Heart left ventricle (tissue), 16 donors: Measurements from ENCODE around the gene SEZ6L. TPM values are rescaled to one million over a fixed set of nuclear protein-coding genes. Genes with fewer than 3 reads are reported as not detected.

Experiments
- ATAC-seq, 4 donors: fragments of 200-7000 bp; cut with Tn5 transposase; one replicate each; pipeline ENCODE4 v1.9.1; 2020 to 2022; ENCODE audit warnings: moderate library complexity in 4 of 4, mild to moderate bottlenecking in 3 of 4, moderate number of reproducible peaks in 1 of 4
- DNase-seq, 5 donors: peaks; one replicate each; pipeline ENCODE4 v3.0.0-alpha.2; 2020
- H3K27ac ChIP-seq, 12 donors: fragments of 200-600 bp; sonication (generic) in 4 of 12; one replicate each; pipeline versions ENCODE4 v1.5.0 to v1.8.0; 2016 to 2022; ENCODE audit warnings: mild to moderate bottlenecking in 2 of 12
- H3K27me3 ChIP-seq, 9 donors: fragments of 200-600 bp; sonication (generic) in 2 of 9; one replicate each; pipeline versions ENCODE4 v1.5.1 to v1.8.0; 2016 to 2022; ENCODE audit warnings: mild to moderate bottlenecking in 3 of 9
- H3K36me3 ChIP-seq, 9 donors: fragments of 200-600 bp; sonication (generic) in 2 of 9; one replicate each; pipeline versions ENCODE4 v1.5.0 to v1.8.0; 2018 to 2022; ENCODE audit warnings: mild to moderate bottlenecking in 2 of 9
- H3K4me1 ChIP-seq, 12 donors: fragments of 200-600 bp; sonication (generic) in 4 of 12; one replicate each; pipeline versions ENCODE4 v1.5.0 to v1.8.0; 2016 to 2022; ENCODE audit warnings: mild to moderate bottlenecking in 3 of 12
- H3K4me3 ChIP-seq, 12 donors: fragments of 200-600 bp; sonication (generic) in 4 of 12; one replicate each; pipeline versions ENCODE4 v1.5.0 to v1.8.0; 2017 to 2022; ENCODE audit warnings: mild to moderate bottlenecking in 9 of 12, moderate library complexity in 4 of 12
- H3K9me3 ChIP-seq, 12 donors: fragments of 200-600 bp; sonication (generic) in 4 of 12; one replicate each; pipeline versions ENCODE4 v1.5.0 to v1.8.0; 2016 to 2022; ENCODE audit warnings: mild to moderate bottlenecking in 1 of 12
- POLR2A ChIP-seq, 2 donors: fragments of 450-650 bp; IDR thresholded peaks; one replicate each; pipeline ENCODE4 v1.6.1; 2017; ENCODE audit warnings: antibody characterized with exemption in 2 of 2, mild to moderate bottlenecking in 2 of 2, moderate library complexity in 2 of 2
- WGBS, 4 donors: extraction: QIAGEN DNeasy Blood & Tissue Kit in 2 of 4; methylation state at CpG; one replicate each; pipeline versions ENCODE4 v1.1.5 to v1.1.7; 2013 to 2018; 5-methylcytosine and 5-hydroxymethylcytosine counted together
- intact Hi-C, 10 donors: fragments of 100-400 bp; cut with DNase I; formaldehyde crosslinking; loops; one replicate each; pipeline versions ENCODE4 v1.11.1 to v1.14.2; 2022
- polyA plus RNA-seq, 2 donors: library from polyadenylated mRNA; stranded (reverse); fragments of 200-250 nt; gene quantifications; one replicate each; pipeline ENCODE4 v1.2.3, GENCODE V29; 2013
- total RNA-seq, 9 donors: library from RNA; depleted of rRNA in 2 of 9; stranded (reverse); fragments of >200 nt in 2 of 9; fragmentation: NEBNext Ultra II Directional in 3 of 9; extraction: Animal tissue kit (Norgen Biotek cat#: 25700) in 3 of 9; gene quantifications; one replicate each; pipeline versions ENCODE4 v1.1.0 to v1.2.4, GENCODE V29; 2016 to 2023
- TF ChIP-seq, protein P1 (sequence below), 12 donors: fragments of 200-600 bp; sonication (generic) in 4 of 12; IDR thresholded peaks; one replicate each; pipeline versions ENCODE4 v1.5.0 to v1.8.0; 2018 to 2022; ENCODE audit warnings: antibody characterized with exemption in 12 of 12, mild to moderate bottlenecking in 5 of 12
- donor health status: ischemic (EF 13 %, LVEDD 7.1; RV severe dilation, severe dysfunction).
- donor health status: healthy with polysubstance abuse.
- donor health status: DM: no; HTN: yes; CAD: no.
- donor health status: DM: no; HTN: no; CAD: no.
- donor health status: ischemic (EF 25% LVEDD 6.9; RV normal size, moderate dysfunction).
- donor health status: ischemic (EF 25% LVEDD 5.7; RV mildly dilated, moderate dysfunction).
- donor health status: healthy.
- donor health status: DM: yes; HTN: yes; CAD: no.
- donor health status: ischemic (EF 35%, LVEDD 5.7; RV mildly dilated, moderate dysfunction).
- donor health status: nonischemic (EF 11% LVEDD 7.7; RV severe dilation, severe dysfunction).
- donor health status: DM: yes; HTN: yes; CAD: no.
- donor health status: PGD.
- donor health status: ischemic (EF 29% LVEDD 5.4; RV normal size, mild dysfunction).
- donor health status: nonischemic (EF 23%, LVEDD 6.1; RV moderate dilation, normal function).

The SEZ6L gene
- total and polyA plus RNA-seq, 11 donors = 0.04 to 1.6 (median 0.17) TPM; not detected in 2

DNA sequence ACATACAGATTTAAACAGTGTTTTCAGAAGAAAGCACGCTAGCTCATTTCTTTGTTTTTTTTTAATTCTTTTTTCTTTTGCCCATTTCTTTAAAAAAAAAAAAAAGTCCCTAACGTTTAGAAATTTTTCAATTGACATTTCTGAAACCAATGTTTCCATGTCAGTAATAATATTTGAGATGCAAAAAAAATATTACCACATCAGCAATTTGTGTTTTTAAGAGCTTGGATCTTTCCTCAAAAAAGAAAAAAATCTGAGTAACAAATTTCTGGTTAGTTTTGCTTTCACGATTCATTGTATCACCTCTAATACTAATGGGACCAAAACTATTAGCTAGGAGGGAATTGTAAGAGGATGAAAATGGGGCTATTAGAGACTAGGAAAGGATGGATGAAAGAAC lies 219.9 kb downstream of the SEZ6L start:
- no peaks in the 10 kb centered on the region for H3K4me1 ChIP-seq
- peaks cover 0 to 4% (median 0%) of the 10 kb centered on the region in 12 donors for H3K9me3 ChIP-seq
- no peak overlapping the region for H3K4me3 ChIP-seq
- H3K27me3 ChIP-seq = peaks cover 0 to 33% (median 2%) of the 10 kb centered on the region in 9 donors
- WGBS, 4 donors = 58 to 89% (median 74%) methylated on average over 3 of the region's 3 CpGs
- DNase-seq (no peak), ATAC-seq (no peak)
- no peaks in the 10 kb centered on the region for H3K36me3 ChIP-seq
- TF ChIP-seq, protein P1, sequence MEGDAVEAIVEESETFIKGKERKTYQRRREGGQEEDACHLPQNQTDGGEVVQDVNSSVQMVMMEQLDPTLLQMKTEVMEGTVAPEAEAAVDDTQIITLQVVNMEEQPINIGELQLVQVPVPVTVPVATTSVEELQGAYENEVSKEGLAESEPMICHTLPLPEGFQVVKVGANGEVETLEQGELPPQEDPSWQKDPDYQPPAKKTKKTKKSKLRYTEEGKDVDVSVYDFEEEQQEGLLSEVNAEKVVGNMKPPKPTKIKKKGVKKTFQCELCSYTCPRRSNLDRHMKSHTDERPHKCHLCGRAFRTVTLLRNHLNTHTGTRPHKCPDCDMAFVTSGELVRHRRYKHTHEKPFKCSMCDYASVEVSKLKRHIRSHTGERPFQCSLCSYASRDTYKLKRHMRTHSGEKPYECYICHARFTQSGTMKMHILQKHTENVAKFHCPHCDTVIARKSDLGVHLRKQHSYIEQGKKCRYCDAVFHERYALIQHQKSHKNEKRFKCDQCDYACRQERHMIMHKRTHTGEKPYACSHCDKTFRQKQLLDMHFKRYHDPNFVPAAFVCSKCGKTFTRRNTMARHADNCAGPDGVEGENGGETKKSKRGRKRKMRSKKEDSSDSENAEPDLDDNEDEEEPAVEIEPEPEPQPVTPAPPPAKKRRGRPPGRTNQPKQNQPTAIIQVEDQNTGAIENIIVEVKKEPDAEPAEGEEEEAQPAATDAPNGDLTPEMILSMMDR (IDR thresholded peaks at IDR 0.05) = no peak
- intact Hi-C loops = no loop called here
- H3K27ac ChIP-seq = no peak overlapping the region

DNA sequence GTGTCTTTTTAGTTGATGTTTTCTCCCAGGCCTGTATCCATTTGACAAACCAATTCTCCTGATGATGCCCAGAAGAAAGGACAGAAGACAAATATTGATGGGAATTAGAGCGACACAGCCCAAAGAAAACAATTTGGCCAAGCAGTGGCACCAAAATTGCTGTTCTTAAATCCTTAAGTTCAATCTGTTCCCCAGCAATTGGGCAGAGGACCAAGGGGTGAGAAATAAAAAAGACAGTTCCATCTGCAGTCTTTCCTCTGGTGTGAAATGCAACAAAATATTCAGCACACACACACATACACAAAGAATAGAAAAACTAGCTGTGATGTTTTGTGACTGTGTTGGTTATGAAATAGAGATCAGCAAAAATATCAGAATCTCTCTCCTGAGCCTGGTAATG lies 221.8 kb downstream of the SEZ6L start:
- peaks cover 0 to 23% (median 2%) of the 10 kb centered on the region in 9 donors for H3K27me3 ChIP-seq
- ATAC-seq (no peak), DNase-seq (no peak)
- TF ChIP-seq, protein P1 (IDR thresholded peaks at IDR 0.05) = no peak
- TF ChIP-seq POLR2A (IDR thresholded peaks at IDR 0.05) = no peak
- 89 to 94% (median 91%) methylated on average over 1 of the region's 1 CpG for WGBS, 4 donors
- H3K4me1 ChIP-seq = no peaks in the 10 kb centered on the region
- intact Hi-C loops = loop anchor here in 1 of 10 donors (10.0 kb wide), 1 partner anchor 274 kb away; no protein-coding TSS in a partner anchor
- peaks cover 0 to 1% (median 0%) of the 10 kb centered on the region in 12 donors for H3K9me3 ChIP-seq
- H3K27ac ChIP-seq = no peak overlapping the region
- H3K4me3 ChIP-seq = no peak overlapping the region
- no peaks in the 10 kb centered on the region for H3K36me3 ChIP-seq

DNA sequence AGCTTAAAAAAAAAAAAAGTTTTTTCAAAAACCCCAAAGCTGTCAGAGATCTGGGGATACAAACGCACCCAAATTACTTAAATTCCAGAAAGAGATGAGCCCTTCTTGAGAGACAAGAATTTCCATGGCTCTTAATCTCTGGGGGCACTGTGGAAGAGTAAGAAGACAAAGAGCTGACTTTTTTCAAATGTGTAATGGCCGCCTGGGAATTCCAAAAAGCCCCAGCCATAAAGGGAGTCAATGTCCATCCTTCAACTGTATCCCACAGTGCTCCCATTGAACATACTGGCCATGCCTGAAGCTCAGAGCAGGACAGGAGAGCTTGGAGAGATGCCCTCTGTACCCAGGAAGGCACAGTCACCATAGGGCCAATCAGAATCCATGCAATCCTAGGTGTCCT lies 222.4 kb downstream of the SEZ6L start:
- Histone ChIP-seq H3K36me3 (no peaks in the 10 kb centered on the region), H3K4me1 (no peaks in the 10 kb centered on the region), H3K4me3 (no peak overlapping the region), H3K27ac (no peak overlapping the region), H3K27me3 (peaks cover 0 to 20% (median 2%) of the 10 kb centered on the region in 9 donors), H3K9me3 (no peaks in the 10 kb centered on the region)
- 71 to 80% (median 75%) methylated on average over 2 of the region's 2 CpGs for WGBS, 4 donors
- ATAC-seq (no peak), DNase-seq (no peak)
- TF ChIP-seq, protein P1 (IDR thresholded peaks at IDR 0.05) = no peak
- TF ChIP-seq POLR2A (IDR thresholded peaks at IDR 0.05) = no peak
- intact Hi-C loops = loop anchor here in 1 of 10 donors (10.0 kb wide), 1 partner anchor 273 kb away; no protein-coding TSS in a partner anchor

DNA sequence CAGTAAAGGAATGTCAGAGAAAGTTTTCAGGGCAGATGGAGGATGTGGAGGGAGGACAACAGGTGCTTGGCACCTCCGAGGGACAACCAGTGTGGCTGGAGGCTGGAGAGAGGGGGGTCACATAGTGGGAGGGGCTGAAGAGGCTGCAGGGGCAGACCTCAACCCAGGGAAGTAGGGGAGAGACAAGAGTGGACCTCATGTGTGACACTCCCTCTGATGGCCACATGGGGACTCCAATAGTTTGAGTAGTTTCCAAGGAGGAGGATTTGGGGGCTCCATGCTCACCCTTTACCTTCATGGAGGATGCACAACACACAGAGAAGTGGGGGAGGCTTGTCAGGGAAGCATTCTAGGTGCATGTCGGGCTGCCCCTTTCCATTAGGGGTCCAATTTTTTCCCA lies 224.7 kb downstream of the SEZ6L start:
- intact Hi-C loops = loop anchor here in 1 of 10 donors (10.0 kb wide), 1 partner anchor 271 kb away; no protein-coding TSS in a partner anchor
- Histone ChIP-seq H3K36me3 (no peaks in the 10 kb centered on the region), H3K9me3 (no peaks in the 10 kb centered on the region), H3K4me1 (no peaks in the 10 kb centered on the region), H3K27ac (no peak overlapping the region), H3K27me3 (peaks cover 0 to 15% (median 0%) of the 10 kb centered on the region in 9 donors), H3K4me3 (no peak overlapping the region)
- no peak for DNase-seq
- TF ChIP-seq POLR2A (IDR thresholded peaks at IDR 0.05) = no peak
- TF ChIP-seq, protein P1 (IDR thresholded peaks at IDR 0.05) = no peak
- ATAC-seq = no peak
- WGBS, 4 donors = 46 to 67% (median 60%) methylated on average over 2 of the region's 2 CpGs
